Measurements from ENCODE around the gene KCNK2. TPM values are rescaled to one million over a fixed set of nuclear protein-coding genes. Genes with fewer than 3 reads are reported as not detected.

The KCNK2 gene
- total RNA-seq, 6 experiments from 2014 or later, result 0.06 to 0.31 (median 0.12) TPM; not detected in 3

DNA sequence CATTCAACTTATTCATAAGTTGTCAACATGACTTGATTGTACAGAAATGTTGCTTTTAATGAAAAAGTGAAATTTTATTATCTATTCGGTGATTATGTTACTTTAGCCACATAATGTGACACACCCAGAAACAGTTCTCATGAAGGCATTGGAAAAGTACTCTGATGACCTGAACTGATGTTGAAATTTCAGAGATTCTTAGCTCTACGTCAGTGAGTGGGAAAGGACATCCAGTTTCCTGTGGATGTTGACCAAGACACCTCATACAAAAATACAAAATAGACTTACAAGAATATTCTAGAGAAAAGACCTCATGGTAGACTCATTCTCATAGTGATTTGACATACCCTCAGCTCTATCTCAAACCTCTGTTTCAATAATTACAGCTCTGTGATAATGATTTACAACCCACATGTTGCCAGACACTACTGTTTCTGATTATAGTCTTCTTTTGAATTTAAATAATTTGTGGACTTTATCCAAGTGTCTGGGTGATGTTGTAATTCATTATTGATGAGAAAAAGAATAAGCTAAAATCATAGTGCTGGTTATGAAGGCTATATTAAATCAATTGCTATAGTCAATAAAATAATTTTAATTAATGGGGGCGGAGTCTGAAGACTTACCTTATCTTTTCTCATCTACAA, 37.3 kb downstream of the KCNK2 start:
- no peaks in the 10 kb centered on the region for H3K27me3 ChIP-seq
- H3K4me3 ChIP-seq, result no peak overlapping the region
- no peak for ATAC-seq
- no peak for DNase-seq
- WGBS (ENCODE audit: insufficient coverage, low coverage, low lambda C conversion rate, missing lambda C conversion rate), result 35% methylated on average over 3 of the region's 3 CpGs
- H3K36me3 ChIP-seq, result no peaks in the 10 kb centered on the region
- no peaks in the 10 kb centered on the region for H3K4me1 ChIP-seq
- intact Hi-C loops (cut with DNase I), result no loop called here
- H3K9me3 ChIP-seq, result no peaks in the 10 kb centered on the region
- TF ChIP-seq, protein P1, sequence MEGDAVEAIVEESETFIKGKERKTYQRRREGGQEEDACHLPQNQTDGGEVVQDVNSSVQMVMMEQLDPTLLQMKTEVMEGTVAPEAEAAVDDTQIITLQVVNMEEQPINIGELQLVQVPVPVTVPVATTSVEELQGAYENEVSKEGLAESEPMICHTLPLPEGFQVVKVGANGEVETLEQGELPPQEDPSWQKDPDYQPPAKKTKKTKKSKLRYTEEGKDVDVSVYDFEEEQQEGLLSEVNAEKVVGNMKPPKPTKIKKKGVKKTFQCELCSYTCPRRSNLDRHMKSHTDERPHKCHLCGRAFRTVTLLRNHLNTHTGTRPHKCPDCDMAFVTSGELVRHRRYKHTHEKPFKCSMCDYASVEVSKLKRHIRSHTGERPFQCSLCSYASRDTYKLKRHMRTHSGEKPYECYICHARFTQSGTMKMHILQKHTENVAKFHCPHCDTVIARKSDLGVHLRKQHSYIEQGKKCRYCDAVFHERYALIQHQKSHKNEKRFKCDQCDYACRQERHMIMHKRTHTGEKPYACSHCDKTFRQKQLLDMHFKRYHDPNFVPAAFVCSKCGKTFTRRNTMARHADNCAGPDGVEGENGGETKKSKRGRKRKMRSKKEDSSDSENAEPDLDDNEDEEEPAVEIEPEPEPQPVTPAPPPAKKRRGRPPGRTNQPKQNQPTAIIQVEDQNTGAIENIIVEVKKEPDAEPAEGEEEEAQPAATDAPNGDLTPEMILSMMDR (IDR thresholded peaks at IDR 0.05), result no peak
- no peak for TF ChIP-seq POLR2A (IDR thresholded peaks at IDR 0.05)
- no peak overlapping the region for H3K27ac ChIP-seq

GRCh38 chr1:215128504-215128903, 46.0 kb downstream of the KCNK2 start:
- TF ChIP-seq POLR2A (IDR thresholded peaks at IDR 0.05), result no peak
- TF ChIP-seq, protein P1 (IDR thresholded peaks at IDR 0.05), result no peak
- Histone ChIP-seq H3K4me1 (no peaks in the 10 kb centered on the region), H3K36me3 (no peaks in the 10 kb centered on the region), H3K27me3 (no peaks in the 10 kb centered on the region), H3K4me3 (no peak overlapping the region), H3K9me3 (no peaks in the 10 kb centered on the region), H3K27ac (no peak overlapping the region)
- peak in 1 of 4 donors; percentile 32 for ATAC-seq
- intact Hi-C loops (cut with DNase I), result no loop called here
- no peak for DNase-seq

DNA sequence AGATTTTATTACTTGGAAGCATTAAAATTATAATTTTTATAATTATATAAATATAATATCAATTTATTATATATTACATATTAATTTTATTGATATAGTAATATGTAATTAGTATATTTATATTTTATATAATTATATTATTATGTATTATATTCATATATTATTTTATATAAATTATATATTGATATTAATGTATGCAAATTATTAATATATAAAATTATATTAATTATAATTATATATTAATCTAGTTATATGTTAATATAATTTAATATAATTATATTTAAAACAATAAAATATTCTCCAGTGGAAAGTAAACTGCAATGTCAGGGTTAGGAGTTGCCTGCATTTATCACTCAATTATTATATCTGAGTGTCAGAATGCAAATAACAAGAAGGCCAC, 48.8 kb downstream of the KCNK2 start:
- Histone ChIP-seq H3K36me3 (no peaks in the 10 kb centered on the region), H3K9me3 (no peaks in the 10 kb centered on the region), H3K27me3 (no peaks in the 10 kb centered on the region), H3K4me1 (peaks cover 0 to 5% (median 0%) of the 10 kb centered on the region in 4 donors), H3K4me3 (no peak overlapping the region), H3K27ac (no peak overlapping the region)
- no peak for DNase-seq
- intact Hi-C loops (cut with DNase I), result no loop called here
- ATAC-seq, result no peak
- TF ChIP-seq, protein P1 (IDR thresholded peaks at IDR 0.05), result no peak
- no peak for TF ChIP-seq POLR2A (IDR thresholded peaks at IDR 0.05)

GRCh38 chr1:215132156-215132555, 49.6 kb downstream of the KCNK2 start:
- intact Hi-C loops (cut with DNase I), result no loop called here
- 52% methylated on average over 2 of the region's 2 CpGs for WGBS (ENCODE audit: insufficient coverage, low coverage, low lambda C conversion rate, missing lambda C conversion rate)
- no peaks in the 10 kb centered on the region for H3K36me3 ChIP-seq
- TF ChIP-seq, protein P1 (IDR thresholded peaks at IDR 0.05), result no peak
- no peak for TF ChIP-seq POLR2A (IDR thresholded peaks at IDR 0.05)
- ATAC-seq, result peak in 1 of 4 donors; percentile 39
- H3K27ac ChIP-seq, result no peak overlapping the region
- H3K9me3 ChIP-seq, result no peaks in the 10 kb centered on the region
- H3K4me3 ChIP-seq, result no peak overlapping the region
- H3K4me1 ChIP-seq, result peaks cover 0 to 5% (median 0%) of the 10 kb centered on the region in 4 donors
- H3K27me3 ChIP-seq, result no peaks in the 10 kb centered on the region
- no peak for DNase-seq

GRCh38 chr1:215133532-215133931, 51.0 kb downstream of the KCNK2 start:
- Histone ChIP-seq H3K4me1 (peaks cover 0 to 5% (median 0%) of the 10 kb centered on the region in 4 donors), H3K9me3 (no peaks in the 10 kb centered on the region), H3K27me3 (no peaks in the 10 kb centered on the region), H3K4me3 (no peak overlapping the region), H3K27ac (no peak overlapping the region), H3K36me3 (no peaks in the 10 kb centered on the region)
- TF ChIP-seq, protein P1 (IDR thresholded peaks at IDR 0.05), result no peak
- TF ChIP-seq POLR2A (IDR thresholded peaks at IDR 0.05), result no peak
- 36% methylated on average over 1 of the region's 1 CpG for WGBS (ENCODE audit: insufficient coverage, low coverage, low lambda C conversion rate, missing lambda C conversion rate)
- intact Hi-C loops (cut with DNase I), result no loop called here
- DNase-seq (no peak), ATAC-seq (peak in 3 of 4 donors; percentile 62 to 64 (median 63))
